ENCODE results near the gene CRISP1.
"Not testable (repeated sequence)": the region's sequence is repeated elsewhere in the genome, so short reads cannot be mapped to it uniquely, and the experiment has no call there.

CRISP1 gene, protein sequence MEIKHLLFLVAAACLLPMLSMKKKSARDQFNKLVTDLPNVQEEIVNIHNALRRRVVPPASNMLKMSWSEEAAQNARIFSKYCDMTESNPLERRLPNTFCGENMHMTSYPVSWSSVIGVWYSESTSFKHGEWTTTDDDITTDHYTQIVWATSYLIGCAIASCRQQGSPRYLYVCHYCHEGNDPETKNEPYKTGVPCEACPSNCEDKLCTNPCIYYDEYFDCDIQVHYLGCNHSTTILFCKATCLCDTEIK

GRCh38 chr6:49866485-49866943 lies at the start of gene CRISP1:
CRISP1 (minus strand) TSS chr6:49866535; CDS start chr6:49857400, 9,135 bp downstream.
- DNase-seq = no peak

DNA sequence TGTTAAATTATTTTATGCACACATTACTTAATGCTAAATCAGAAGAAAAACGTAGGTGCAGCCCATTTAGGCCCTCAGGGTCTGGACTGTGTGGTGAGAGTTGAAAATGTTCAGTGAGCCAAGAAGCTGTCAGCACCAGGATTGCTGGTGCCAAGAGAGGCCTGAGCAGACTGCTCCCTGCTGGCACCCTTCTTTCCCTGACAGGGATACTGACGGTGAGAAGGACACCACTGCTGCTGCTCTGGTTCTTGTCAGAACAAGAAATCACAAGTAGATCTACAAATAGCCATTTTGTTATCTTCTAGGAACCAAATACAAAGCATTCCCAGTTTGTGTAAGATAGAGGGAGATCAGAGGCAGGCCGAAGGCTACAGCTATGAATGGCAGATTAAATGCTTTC lies 48.7 kb upstream of the CRISP1 start:
- peak in 1 of 56 donors; percentile 3 for DNase-seq

DNA sequence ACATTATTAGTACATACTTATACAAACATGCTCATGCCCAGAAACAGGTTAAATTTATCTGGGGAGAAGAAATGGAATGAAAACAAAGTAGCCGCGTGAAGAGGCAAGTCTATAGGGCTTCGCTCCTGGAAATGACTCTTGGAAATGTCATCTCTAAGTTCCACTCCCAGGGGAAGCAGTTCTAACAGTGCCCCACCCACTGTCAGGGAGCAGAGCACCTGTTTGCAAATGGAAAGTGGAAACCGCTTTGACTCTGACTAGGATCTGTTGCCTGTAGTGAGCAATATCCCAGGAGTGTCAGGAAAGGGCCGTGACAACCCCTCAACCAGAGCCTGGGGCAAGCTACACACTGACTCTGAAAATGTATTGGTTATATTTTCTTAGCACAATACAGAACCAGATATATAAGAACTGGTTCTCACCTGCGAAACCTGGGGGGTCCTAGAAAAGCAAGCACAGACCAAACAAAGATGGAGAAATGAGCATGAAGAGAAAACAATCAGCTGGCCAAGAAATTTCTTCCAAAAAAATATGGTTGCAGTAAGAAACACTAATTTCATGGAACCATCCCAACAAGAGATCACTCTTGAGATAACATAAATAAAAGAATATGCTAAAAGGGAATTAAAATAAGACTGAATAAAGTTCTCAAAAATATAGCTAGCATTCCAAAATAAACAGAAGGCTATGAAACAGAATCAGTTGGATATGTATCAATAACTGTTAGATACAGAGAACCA lies 47.5 kb upstream of the CRISP1 start:
- DNase-seq = no peak

GRCh38 chr6:49912196-49912595 lies 45.9 kb upstream of the CRISP1 start:
- no peak for DNase-seq

- no peak for DNase-seq
Measured at GRCh38 chr6:49911252-49911651, 44.9 kb upstream of the CRISP1 start.

DNA sequence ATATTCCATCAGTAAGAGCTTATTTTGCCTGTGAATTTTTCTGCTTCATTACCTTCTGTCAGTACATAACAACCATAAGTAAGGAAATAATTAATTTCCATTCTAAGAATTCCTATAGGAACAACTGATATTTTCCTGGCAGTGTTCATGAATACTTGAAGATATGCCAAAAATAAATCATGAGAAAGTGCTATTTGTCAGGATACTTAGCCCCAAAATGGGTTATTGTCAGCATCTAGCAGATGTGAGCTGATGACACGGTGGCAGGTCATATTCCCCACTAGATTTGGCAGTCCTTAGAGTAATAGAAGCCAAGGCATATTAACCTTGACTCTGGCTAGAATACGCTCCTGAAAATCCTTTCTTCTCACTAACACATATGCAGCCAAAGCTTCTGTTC lies 43.2 kb upstream of the CRISP1 start:
- DNase-seq = no peak

DNA sequence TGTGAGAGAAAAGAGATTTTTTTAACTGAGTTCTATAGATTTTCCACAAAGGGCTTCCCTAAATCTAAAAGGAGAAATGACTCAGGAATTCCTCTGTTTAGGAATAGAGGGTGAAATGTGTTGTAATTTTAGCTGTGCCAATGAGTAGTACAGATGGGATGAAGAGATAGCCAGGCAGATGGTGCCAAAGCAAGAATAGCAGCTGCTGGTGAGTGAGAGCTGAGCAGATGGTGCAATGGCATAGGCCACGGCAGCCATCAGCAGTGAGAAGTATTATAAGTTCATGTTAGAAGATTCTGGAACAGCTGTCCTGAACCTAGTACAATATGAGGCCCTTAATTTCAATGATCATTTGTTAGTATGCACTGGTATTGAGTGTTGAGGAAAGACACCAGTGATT lies 40.2 kb upstream of the CRISP1 start:
- DNase-seq = no peak

DNA sequence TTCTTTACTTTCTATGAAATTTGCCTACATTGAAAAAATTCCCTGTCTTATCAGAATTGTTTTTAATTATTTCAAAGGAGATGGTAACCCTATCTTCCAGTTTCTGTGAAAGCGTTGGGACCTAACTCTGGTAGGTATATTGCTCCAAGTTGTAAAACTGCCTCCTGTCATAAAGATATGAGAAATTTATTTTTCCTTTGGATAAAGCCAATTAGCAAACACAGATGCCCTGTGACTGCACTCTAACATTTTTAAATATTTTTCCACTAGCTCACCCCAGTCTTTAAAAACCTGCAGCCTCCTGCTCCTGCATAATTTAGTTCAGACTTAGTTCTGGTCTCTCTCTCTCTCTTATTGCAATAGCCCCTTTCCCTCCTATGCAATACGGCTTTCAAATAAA lies 39.0 kb upstream of the CRISP1 start:
- DNase-seq = no peak

- DNase-seq = no peak
Measured at GRCh38 chr6:49902856-49903255, 36.5 kb upstream of the CRISP1 start.

GRCh38 chr6:49898904-49899566 lies 32.7 kb upstream of the CRISP1 start:
- DNase-seq = no peak

DNA sequence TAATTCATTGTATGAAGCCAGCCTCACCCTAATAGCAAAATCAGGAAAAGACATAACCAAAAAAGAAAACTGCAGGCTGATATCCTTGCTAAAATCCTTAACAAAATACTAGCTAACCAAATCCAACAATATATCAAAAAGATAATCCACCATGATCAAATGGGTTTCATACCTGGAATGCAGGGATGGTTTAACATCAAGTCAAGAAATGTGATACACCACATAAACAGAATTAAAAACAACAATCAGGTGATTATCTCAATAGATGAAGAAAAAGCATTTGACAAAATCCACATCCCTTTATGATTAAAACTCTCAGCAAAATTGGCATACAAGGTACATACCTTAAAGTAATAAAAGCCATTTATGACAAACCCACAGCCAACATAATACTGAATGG lies 29.2 kb upstream of the CRISP1 start:
- not testable (repeated sequence) for DNase-seq

DNA sequence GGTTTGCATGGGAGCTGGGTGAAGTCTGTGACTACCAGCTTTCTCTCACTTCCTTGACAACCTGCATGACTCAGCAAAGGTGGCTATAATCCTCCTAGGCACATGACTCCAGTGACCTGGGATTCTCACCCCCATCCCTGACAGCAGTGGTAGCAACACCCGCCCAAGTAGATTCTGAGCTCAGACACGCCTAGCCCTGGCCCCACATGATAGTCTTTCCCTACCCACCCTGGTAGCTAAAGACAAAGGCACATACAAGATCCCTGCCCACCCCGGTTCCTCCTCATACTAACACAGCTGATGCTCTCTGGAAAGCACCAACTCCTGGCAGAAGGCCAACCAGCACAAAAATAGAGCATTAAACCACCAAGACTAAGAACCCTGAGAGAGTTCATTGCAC lies 25.9 kb upstream of the CRISP1 start:
- DNase-seq = no peak

- DNase-seq = no peak
Measured at GRCh38 chr6:49890988-49891387, 24.7 kb upstream of the CRISP1 start.

DNA sequence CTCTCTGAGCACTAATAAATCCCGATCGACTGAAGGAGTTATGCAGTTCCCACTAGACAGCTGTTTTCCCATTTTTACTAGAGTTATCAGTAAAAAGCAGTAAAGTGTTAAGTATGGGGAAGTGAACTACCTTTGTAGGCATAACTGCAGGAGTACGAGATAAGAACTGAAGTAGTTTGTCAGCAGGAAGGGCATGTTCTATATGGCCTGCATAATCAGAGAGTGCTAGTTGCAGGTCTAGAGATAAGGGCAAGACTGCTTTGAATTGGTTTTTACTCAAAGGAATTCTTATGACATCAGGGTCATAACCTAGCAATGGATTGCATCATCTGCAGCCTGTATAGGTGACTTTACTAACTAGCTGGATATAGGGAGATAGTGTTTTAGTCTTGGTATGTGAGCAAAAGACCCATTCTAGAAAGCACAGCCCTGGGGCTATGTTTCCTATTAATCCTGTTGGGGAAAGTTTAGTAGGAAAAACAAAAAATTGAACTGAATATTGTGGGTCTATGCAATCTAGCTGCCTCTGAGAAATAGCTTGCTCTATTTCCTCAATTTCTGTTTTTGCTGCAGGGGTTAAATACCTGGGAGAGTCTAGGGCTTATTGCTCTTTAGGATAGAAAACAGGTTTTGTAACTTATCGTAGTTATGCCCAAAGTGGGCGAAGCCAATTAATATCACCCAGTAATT lies 22.6 kb upstream of the CRISP1 start:
- DNase-seq = no peak

- no peak for DNase-seq
Measured at GRCh38 chr6:49868951-49869529, 2.7 kb upstream of the CRISP1 start.

- DNase-seq = no peak
Measured at GRCh38 chr6:49856282-49856681, 10.1 kb downstream of the CRISP1 start.

- no peak for DNase-seq
Measured at GRCh38 chr6:49855221-49855620, 11.1 kb downstream of the CRISP1 start.

- DNase-seq = no peak
Measured at GRCh38 chr6:49852975-49853374, 13.4 kb downstream of the CRISP1 start.

DNA sequence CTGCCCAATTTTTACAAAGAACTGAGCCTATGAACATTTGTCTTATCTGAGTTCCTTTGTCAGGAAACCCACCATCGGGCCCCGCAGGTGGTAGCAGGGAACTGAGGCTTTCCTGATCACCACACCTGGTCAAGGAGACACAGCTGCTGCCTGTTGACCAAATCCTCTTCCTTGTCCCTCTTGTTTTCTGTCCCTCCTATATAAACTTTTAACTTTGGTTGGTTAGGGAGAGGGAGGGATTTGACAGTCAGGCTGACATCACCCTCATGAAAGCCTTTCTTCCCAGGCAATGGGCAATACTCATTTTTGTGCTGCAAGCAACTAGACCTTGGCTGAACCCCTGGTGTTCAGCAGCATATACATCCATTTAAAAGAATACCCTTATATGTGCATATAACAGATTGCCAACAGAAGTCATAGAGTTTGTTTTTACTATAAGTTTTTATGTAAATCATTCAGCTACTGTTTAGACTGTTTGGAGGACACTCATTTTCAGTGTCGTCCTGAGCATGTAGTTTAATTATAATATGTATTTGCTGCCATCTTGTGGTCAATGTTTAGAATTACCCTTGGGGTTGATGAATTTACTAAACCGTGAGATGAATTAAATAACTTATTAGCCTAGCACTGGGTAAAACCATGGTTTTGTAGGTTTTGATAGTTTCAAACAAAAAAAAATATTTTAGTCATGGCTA lies 17.0 kb downstream of the CRISP1 start:
- DNase-seq = peak in 1 of 56 donors; percentile 8

- no peak for DNase-seq
Measured at GRCh38 chr6:49847673-49848072, 18.7 kb downstream of the CRISP1 start.

- DNase-seq = no peak
Measured at GRCh38 chr6:49847014-49847413, 19.3 kb downstream of the CRISP1 start.
